NCI-H82 treated with DMSO at 0.1 percent for 48 hours (cell line): ENCODE measurements around the gene BBS2.
"Not testable (repeated sequence)": the region's sequence is repeated elsewhere in the genome, so short reads cannot be mapped to it uniquely, and the experiment has no call there.

Experiments used
- DNase-seq: peaks from one replicate; lab custom pipeline; 2025; ENCODE audit not compliant: unreplicated experiment; lab: John Stamatoyannopoulos, UW

BBS2 gene

GRCh38 chr16:56520251-56520577 is 390 bp upstream of the BBS2 start:
- no peak for DNase-seq

- no peak for DNase-seq
These were observed 1.4 kb downstream of the BBS2 start for GRCh38 chr16:56518425-56518824.

GRCh38 chr16:56517206-56517605 is 2.6 kb downstream of the BBS2 start:
- no peak for DNase-seq

- DNase-seq, result no peak
These were observed 4.2 kb downstream of the BBS2 start for GRCh38 chr16:56515665-56516064.

GRCh38 chr16:56514845-56515244 is 5.0 kb downstream of the BBS2 start:
- no peak for DNase-seq

- DNase-seq, result peak; percentile 82
These were observed 5.9 kb downstream of the BBS2 start for GRCh38 chr16:56513972-56514371.

- no peak for DNase-seq
These were observed 6.7 kb downstream of the BBS2 start for GRCh38 chr16:56513091-56513490.

GRCh38 chr16:56512025-56512424 is 7.8 kb downstream of the BBS2 start:
- DNase-seq, result no peak

GRCh38 chr16:56510544-56510943 is 9.3 kb downstream of the BBS2 start:
- DNase-seq, result no peak

GRCh38 chr16:56506941-56507340 is 12.9 kb downstream of the BBS2 start:
- DNase-seq, result no peak

- DNase-seq, result no peak
These were observed 14.6 kb downstream of the BBS2 start for GRCh38 chr16:56505181-56505580.

- DNase-seq, result no peak
These were observed 26.0 kb downstream of the BBS2 start for GRCh38 chr16:56493815-56494214.

GRCh38 chr16:56493126-56493525 is 26.7 kb downstream of the BBS2 start:
- DNase-seq, result no peak

GRCh38 chr16:56491657-56492261 is 28.1 kb downstream of the BBS2 start:
- no peak for DNase-seq

- DNase-seq, result not testable (repeated sequence)
These were observed 31.0 kb downstream of the BBS2 start for GRCh38 chr16:56488868-56489267.

- DNase-seq, result no peak
These were observed 31.8 kb downstream of the BBS2 start for GRCh38 chr16:56488035-56488434.

- no peak for DNase-seq
These were observed 36.4 kb downstream of the BBS2 start for GRCh38 chr16:56483394-56483793.

GRCh38 chr16:56482683-56483236 is 37.1 kb downstream of the BBS2 start:
- DNase-seq, result no peak

- DNase-seq, result peak; percentile 35
These were observed 38.2 kb downstream of the BBS2 start for GRCh38 chr16:56481468-56482122.

- peak; percentile 98 for DNase-seq
These were observed 38.9 kb downstream of the BBS2 start for GRCh38 chr16:56480776-56481467.

GRCh38 chr16:56479469-56479868 is 40.4 kb downstream of the BBS2 start:
- DNase-seq, result no peak
